ENCODE data around the gene DUSP8.

- TF ChIP-seq RAD21 (IDR thresholded peaks at IDR 0.05; ENCODE audit: low read length), result no peak
- no peak for TF ChIP-seq CTCF (IDR thresholded peaks at IDR 0.05)
- no peak for TF ChIP-seq RFX5 (IDR thresholded peaks at IDR 0.05; ENCODE audit: low read length)
- TF ChIP-seq FOXM1 (IDR thresholded peaks at IDR 0.05; ENCODE audit: low read depth), result no peak
- no peak for TF ChIP-seq TEAD4 (IDR thresholded peaks at IDR 0.05; ENCODE audit: borderline replicate concordance, insufficient read depth)
- no peak for TF ChIP-seq EP300 (IDR thresholded peaks at IDR 0.05; ENCODE audit: borderline replicate concordance in 1 of 2, low read depth in 1 of 2, low read length in 1 of 2)
- no peak for TF ChIP-seq EZH2phosphoT487 (IDR thresholded peaks at IDR 0.05; ENCODE audit: borderline replicate concordance, low read depth)
- TF ChIP-seq RCOR1 (IDR thresholded peaks at IDR 0.05; ENCODE audit: low read length), result no peak
- no peak for TF ChIP-seq POLR2AphosphoS5 (IDR thresholded peaks at IDR 0.05; ENCODE audit: low read depth, low read length)
- TF ChIP-seq MAX (IDR thresholded peaks at IDR 0.05; ENCODE audit: low read depth), result no peak
- TF ChIP-seq YY1 (IDR thresholded peaks at IDR 0.05; ENCODE audit: low read depth), result no peak
- TF ChIP-seq USF1 (IDR thresholded peaks at IDR 0.05; ENCODE audit: borderline replicate concordance, low read depth), result no peak
Measured at GRCh38 chr11:1567052-1567720, 4.9 kb downstream of the DUSP8 start.
